Fibroblast of lung (primary cell): ENCODE results near the gene UBE2N. TPM values are rescaled to one million over a fixed set of nuclear protein-coding genes. Genes with fewer than 3 reads are reported as not detected.

Source experiments
- DNase-seq, 2 donors: peaks; one replicate each; pipeline versions ENCODE4 v3.0.0 to v3.0.0-alpha.2; 2010; ENCODE audit warnings: low read depth in 2 of 2
- H2AFZ ChIP-seq: 2 replicates; pipeline ENCODE4 v1.5.1; 2012; ENCODE audit warnings: low read length, control low read depth, inconsistent platforms
- H3K27ac ChIP-seq: 2 replicates; pipeline ENCODE4 v1.5.1; 2011; ENCODE audit warnings: low read length, control low read depth; ENCODE audit not compliant: insufficient read depth
- H3K27me3 ChIP-seq: 2 replicates; pipeline ENCODE4 v1.5.1; 2011; ENCODE audit warnings: mild to moderate bottlenecking, low read length; ENCODE audit not compliant: control insufficient read depth, insufficient read depth
- H3K36me3 ChIP-seq: 2 replicates; pipeline ENCODE4 v1.5.1; 2011; ENCODE audit warnings: low read length; ENCODE audit not compliant: control insufficient read depth, insufficient read depth
- H3K4me1 ChIP-seq: 2 replicates; pipeline ENCODE4 v1.5.1; 2011; ENCODE audit warnings: low read length; ENCODE audit not compliant: control insufficient read depth, insufficient read depth; ENCODE audit errors: extremely low read depth
- H3K4me2 ChIP-seq: 2 replicates; pipeline ENCODE4 v1.5.1; 2011; ENCODE audit warnings: low read length, control low read depth; ENCODE audit not compliant: insufficient read depth; ENCODE audit errors: extremely low read depth
- H3K4me3 ChIP-seq, 4 experiments: fragments of 200-600 bp in 1 of 4; sonication (generic) in 1 of 4; replicated peaks in 1 of 4; 2 replicates each; pipeline ENCODE4 v1.5.1; 2011 to 2016; ENCODE audit warnings: low read length in 4 of 4, low read depth in 3 of 4, mild to moderate bottlenecking in 3 of 4, control low read depth in 2 of 4, inconsistent platforms in 1 of 4, mixed read lengths in 1 of 4; ENCODE audit not compliant: insufficient read depth in 1 of 4; ENCODE audit errors: control extremely low read depth in 1 of 4
- H3K79me2 ChIP-seq: 2 replicates; pipeline ENCODE4 v1.5.1; 2012; ENCODE audit warnings: mild to moderate bottlenecking, low read length, inconsistent platforms; ENCODE audit not compliant: control insufficient read depth, insufficient read depth
- H3K9ac ChIP-seq: 2 replicates; pipeline ENCODE4 v1.5.1; 2011; ENCODE audit warnings: mild to moderate bottlenecking, low read length, control low read depth; ENCODE audit not compliant: insufficient read depth
- H3K9me3 ChIP-seq: 2 replicates; pipeline ENCODE4 v1.5.1; 2012; ENCODE audit warnings: low read depth, low read length; ENCODE audit not compliant: control insufficient read depth, insufficient read depth
- H4K20me1 ChIP-seq: 2 replicates; pipeline ENCODE4 v1.5.1; 2011; ENCODE audit warnings: low read length; ENCODE audit not compliant: control insufficient read depth, insufficient read depth; ENCODE audit errors: extremely low read depth
- CTCF ChIP-seq, 2 donors: IDR thresholded peaks in 1 of 2; conservative IDR thresholded peaks in 1 of 2; 1 replicate in 1 of 2; 2 replicates in 1 of 2; pipeline ENCODE4 v1.5.1; 2011 to 2012; ENCODE audit warnings: low read length in 2 of 2, control low read depth in 1 of 2, inconsistent platforms in 1 of 2, low read depth in 1 of 2, mild to moderate bottlenecking in 1 of 2
- EZH2 ChIP-seq: IDR thresholded peaks from 2 replicates; pipeline ENCODE4 v1.5.1; 2012; ENCODE audit warnings: low read length, control low read depth, mild to moderate bottlenecking; ENCODE audit errors: missing control alignments
- polyA plus RNA-seq, 2 donors: library from polyadenylated mRNA; depleted of rRNA in 1 of 2; stranded (reverse) in 1 of 2; unstranded in 1 of 2; fragments of >200 nt; gene quantifications; 2 replicates each; pipeline ENCODE4 v1.2.1, GENCODE V29; 2011 to 2012; ENCODE audit warnings: missing spikeins in 1 of 2
- total RNA-seq: library from RNA; depleted of rRNA; stranded (reverse); fragments of >200 nt; gene quantifications from 2 replicates; pipeline ENCODE4 v1.2.1, GENCODE V29; 2014

UBE2N gene
- total and polyA plus RNA-seq, 2 donors (not counting 1 experiment from before 2014, with no cell fraction given), result 115 to 149 TPM

- H3K9ac ChIP-seq, result no peak overlapping the region
- H3K4me1 ChIP-seq, result peaks cover 5% of the 10 kb centered on the region
- peaks cover 5% of the 10 kb centered on the region for H3K36me3 ChIP-seq
- H2AFZ ChIP-seq, result no peak overlapping the region
- H3K9me3 ChIP-seq, result no peaks in the 10 kb centered on the region
- no peak overlapping the region for H3K4me3 ChIP-seq
- H3K27me3 ChIP-seq, result no peaks in the 10 kb centered on the region
- no peaks in the 10 kb centered on the region for H4K20me1 ChIP-seq
- no peaks in the 10 kb centered on the region for H3K79me2 ChIP-seq
- TF ChIP-seq CTCF (conservative IDR thresholded peaks at IDR 0.05 in 1 of 2, IDR thresholded peaks at IDR 0.05 in 1 of 2; ENCODE audit: low read depth in 1 of 2, low read length in 2 of 2) (no peak), EZH2 (no peak)
- H3K27ac ChIP-seq, result no peak overlapping the region
- no peak for DNase-seq
- H3K4me2 ChIP-seq, result no peak overlapping the region
Observed at GRCh38 chr12:93482721-93483120, 41.0 kb upstream of the UBE2N start.

- Histone ChIP-seq H3K79me2 (no peaks in the 10 kb centered on the region), H3K27me3 (no peaks in the 10 kb centered on the region), H2AFZ (no peak overlapping the region), H3K36me3 (peaks cover 4% of the 10 kb centered on the region), H3K4me1 (no peaks in the 10 kb centered on the region), H4K20me1 (no peaks in the 10 kb centered on the region), H3K9ac (no peak overlapping the region), H3K9me3 (no peaks in the 10 kb centered on the region), H3K4me2 (no peak overlapping the region), H3K27ac (no peak overlapping the region), H3K4me3 (no peak overlapping the region)
- no peak for DNase-seq
- TF ChIP-seq CTCF (conservative IDR thresholded peaks at IDR 0.05 in 1 of 2, IDR thresholded peaks at IDR 0.05 in 1 of 2; ENCODE audit: low read depth in 1 of 2, low read length in 2 of 2) (no peak), EZH2 (no peak)
Observed at GRCh38 chr12:93476555-93476954, 34.8 kb upstream of the UBE2N start.

GRCh38 chr12:93469386-93469785 lies 27.6 kb upstream of the UBE2N start:
- no peaks in the 10 kb centered on the region for H3K4me1 ChIP-seq
- H2AFZ ChIP-seq, result no peak overlapping the region
- no peaks in the 10 kb centered on the region for H4K20me1 ChIP-seq
- peak overlapping the region in 1 of 4 experiments; percentile 15 for H3K4me3 ChIP-seq
- peaks cover 27% of the 10 kb centered on the region for H3K79me2 ChIP-seq
- no peaks in the 10 kb centered on the region for H3K27me3 ChIP-seq
- no peak overlapping the region for H3K9ac ChIP-seq
- H3K27ac ChIP-seq, result no peak overlapping the region
- TF ChIP-seq CTCF (conservative IDR thresholded peaks at IDR 0.05 in 1 of 2, IDR thresholded peaks at IDR 0.05 in 1 of 2; ENCODE audit: low read depth in 1 of 2, low read length in 2 of 2), result no peak
- no peak for TF ChIP-seq EZH2
- H3K9me3 ChIP-seq, result no peaks in the 10 kb centered on the region
- peak overlapping the region; percentile 85 for H3K4me2 ChIP-seq
- no peak for DNase-seq
- no peaks in the 10 kb centered on the region for H3K36me3 ChIP-seq
